ENCODE results near the gene ZSCAN22.

Gene ZSCAN22

DNA sequence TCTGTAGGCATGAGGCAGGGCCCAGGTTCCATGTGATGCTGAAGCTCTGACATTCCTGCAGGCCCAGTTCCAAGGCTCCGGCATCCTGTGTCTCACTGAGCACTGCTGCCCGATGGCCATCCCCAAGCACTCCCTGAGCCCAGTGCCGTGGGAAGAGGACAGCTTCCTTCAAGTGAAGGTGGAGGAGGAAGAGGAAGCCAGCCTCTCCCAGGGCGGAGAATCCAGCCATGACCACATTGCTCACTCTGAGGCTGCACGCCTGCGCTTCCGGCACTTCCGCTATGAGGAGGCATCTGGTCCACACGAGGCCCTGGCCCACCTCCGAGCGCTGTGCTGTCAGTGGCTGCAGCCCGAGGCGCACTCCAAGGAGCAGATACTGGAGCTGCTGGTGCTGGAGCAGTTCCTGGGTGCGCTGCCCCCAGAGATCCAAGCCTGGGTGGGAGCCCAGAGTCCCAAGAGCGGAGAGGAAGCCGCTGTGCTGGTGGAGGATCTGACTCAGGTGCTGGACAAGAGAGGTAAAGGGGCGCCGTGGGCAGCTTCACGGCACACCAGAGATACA lies 8.0 kb downstream of the ZSCAN22 start:
- TF ChIP-seq, protein P1, sequence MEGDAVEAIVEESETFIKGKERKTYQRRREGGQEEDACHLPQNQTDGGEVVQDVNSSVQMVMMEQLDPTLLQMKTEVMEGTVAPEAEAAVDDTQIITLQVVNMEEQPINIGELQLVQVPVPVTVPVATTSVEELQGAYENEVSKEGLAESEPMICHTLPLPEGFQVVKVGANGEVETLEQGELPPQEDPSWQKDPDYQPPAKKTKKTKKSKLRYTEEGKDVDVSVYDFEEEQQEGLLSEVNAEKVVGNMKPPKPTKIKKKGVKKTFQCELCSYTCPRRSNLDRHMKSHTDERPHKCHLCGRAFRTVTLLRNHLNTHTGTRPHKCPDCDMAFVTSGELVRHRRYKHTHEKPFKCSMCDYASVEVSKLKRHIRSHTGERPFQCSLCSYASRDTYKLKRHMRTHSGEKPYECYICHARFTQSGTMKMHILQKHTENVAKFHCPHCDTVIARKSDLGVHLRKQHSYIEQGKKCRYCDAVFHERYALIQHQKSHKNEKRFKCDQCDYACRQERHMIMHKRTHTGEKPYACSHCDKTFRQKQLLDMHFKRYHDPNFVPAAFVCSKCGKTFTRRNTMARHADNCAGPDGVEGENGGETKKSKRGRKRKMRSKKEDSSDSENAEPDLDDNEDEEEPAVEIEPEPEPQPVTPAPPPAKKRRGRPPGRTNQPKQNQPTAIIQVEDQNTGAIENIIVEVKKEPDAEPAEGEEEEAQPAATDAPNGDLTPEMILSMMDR (IDR thresholded peaks at IDR 0.05; ENCODE audit: low read depth, low read length) = no peak
- DNase-seq (ENCODE audit: extremely low read depth, low read depth) = no peak

DNA sequence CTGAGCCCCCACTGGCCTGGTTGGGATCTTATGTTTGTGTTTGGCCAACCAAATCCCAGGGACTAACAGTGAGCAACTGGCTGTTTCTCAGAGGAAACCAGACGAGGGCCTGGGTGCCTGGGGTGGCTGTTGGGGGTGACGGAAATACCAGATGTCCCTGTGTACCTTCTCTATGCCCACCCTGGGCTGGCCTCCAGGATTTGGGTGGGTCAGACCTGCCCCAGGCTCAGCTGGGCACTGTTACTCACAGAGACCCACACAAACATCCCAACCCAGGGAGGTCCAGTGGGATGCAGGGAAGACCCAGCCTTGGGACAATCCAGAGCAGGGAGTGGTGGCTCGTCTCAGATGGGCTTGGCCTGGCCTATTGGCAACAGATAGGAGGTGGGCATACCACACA lies 8.8 kb downstream of the ZSCAN22 start:
- TF ChIP-seq, protein P1 (IDR thresholded peaks at IDR 0.05; ENCODE audit: low read depth, low read length) = no peak
- no peak for DNase-seq (ENCODE audit: extremely low read depth, low read depth)

DNA sequence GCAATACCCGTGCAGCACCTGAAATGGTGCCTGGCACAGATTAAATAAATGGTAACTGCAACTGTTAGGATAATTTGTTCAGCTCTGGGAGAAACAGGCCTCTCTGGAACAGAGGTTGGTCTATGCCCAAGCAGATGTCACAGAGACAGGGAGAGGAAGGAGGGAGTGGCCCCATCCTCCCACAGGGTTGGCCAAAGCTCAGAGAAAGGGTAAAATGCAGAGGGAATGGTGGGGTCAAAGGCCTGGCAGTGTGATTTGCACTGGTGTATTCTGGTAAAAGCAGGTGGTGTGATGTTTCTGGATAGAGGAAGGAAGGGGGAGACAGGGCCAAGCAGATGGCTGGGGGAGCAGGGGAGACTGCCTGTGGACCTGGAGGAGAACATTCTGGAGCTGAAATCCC lies 9.4 kb downstream of the ZSCAN22 start:
- TF ChIP-seq, protein P1 (IDR thresholded peaks at IDR 0.05; ENCODE audit: low read depth, low read length) = no peak
- DNase-seq (ENCODE audit: extremely low read depth, low read depth) = no peak

DNA sequence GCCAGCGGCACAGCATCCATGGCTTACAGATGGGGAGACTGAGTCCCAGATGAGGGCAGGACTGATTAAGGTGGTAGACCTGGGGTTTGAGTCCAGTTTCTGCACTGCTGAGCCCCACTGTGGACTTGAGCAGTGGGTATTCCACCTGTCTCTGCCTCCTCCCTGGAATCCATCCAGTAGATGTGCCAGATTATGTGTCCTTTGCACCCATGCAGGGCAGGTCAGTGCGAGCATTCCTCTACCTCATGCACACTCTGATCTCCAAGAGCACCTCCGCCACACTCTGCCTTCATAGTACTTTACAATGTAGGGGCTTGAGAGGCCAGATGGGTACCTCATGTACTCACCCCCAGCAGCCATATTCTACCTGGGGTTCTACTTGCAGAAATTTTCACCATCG lies 10.0 kb downstream of the ZSCAN22 start:
- TF ChIP-seq, protein P1 (IDR thresholded peaks at IDR 0.05; ENCODE audit: low read depth, low read length) = no peak
- no peak for DNase-seq (ENCODE audit: extremely low read depth, low read depth)

DNA sequence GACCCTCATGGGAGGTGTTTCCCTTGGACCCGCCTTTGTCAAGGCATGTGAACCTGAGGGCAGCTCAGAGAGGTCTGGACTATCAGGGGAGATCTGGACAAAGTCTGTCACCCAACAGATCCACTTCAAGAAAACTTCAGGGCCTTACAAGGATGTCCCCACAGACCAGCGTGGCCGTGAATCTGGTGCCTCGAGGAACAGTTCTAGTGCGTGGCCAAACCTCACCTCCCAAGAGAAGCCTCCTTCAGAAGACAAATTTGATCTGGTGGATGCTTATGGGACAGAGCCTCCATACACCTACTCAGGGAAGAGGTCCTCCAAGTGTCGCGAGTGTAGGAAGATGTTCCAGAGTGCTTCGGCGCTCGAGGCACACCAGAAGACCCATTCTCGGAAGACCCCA lies 11.5 kb downstream of the ZSCAN22 start:
- no peak for DNase-seq (ENCODE audit: extremely low read depth, low read depth)
- TF ChIP-seq, protein P1 (IDR thresholded peaks at IDR 0.05; ENCODE audit: low read depth, low read length) = no peak

DNA sequence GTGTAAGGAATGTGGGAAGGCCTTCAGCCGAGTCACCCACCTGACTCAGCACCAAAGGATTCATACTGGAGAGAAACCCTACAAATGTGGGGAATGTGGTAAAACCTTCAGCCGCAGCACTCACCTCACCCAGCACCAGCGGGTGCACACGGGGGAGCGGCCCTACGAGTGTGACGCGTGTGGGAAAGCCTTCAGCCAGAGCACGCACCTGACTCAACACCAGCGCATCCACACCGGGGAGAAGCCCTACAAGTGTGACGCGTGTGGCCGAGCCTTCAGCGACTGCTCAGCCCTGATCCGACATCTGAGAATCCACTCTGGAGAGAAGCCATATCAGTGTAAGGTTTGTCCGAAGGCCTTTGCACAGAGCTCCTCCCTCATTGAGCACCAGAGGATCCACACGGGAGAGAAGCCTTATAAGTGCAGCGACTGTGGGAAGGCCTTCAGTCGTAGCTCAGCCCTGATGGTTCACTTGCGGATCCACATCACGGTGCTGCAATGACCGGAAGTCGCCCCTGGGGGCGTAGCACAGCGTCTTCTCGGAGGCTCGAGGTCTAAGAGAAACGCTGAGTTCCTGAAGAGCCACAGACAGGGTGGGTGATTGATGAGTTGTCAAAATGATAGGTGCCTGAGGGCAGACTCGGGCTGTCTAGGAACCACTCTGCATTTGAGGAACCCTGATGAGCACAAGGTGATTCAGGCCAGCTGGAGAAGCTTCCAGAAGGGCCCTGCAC lies 12.2 kb downstream of the ZSCAN22 start:
- TF ChIP-seq, protein P1 (IDR thresholded peaks at IDR 0.05; ENCODE audit: low read depth, low read length) = no peak
- no peak for DNase-seq (ENCODE audit: extremely low read depth, low read depth)

DNA sequence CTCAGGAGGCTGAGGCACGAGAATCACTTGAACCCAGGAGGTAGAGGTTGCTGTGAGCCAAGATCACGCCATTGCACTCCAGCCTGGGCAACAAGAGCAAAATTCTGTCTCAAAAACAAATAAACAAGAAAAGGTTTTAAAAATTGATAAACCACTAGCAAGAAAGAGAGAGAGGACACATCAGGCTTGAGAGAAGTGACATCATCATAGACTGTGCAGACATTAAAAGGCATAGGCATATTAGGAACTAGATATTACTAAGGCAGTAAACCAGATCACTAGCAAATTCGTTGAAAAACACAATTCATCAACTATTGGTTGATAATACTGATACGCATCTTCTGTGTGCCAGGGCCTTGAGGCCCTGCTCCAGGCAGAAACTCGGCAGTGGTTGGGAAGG lies 18.8 kb downstream of the ZSCAN22 start:
- no peak for DNase-seq (ENCODE audit: extremely low read depth, low read depth)
- TF ChIP-seq, protein P1 (IDR thresholded peaks at IDR 0.05; ENCODE audit: low read depth, low read length) = no peak

All from AG09319 (cell line).